ENCODE results near the gene ZFP3.

- TF ChIP-seq, protein P1, sequence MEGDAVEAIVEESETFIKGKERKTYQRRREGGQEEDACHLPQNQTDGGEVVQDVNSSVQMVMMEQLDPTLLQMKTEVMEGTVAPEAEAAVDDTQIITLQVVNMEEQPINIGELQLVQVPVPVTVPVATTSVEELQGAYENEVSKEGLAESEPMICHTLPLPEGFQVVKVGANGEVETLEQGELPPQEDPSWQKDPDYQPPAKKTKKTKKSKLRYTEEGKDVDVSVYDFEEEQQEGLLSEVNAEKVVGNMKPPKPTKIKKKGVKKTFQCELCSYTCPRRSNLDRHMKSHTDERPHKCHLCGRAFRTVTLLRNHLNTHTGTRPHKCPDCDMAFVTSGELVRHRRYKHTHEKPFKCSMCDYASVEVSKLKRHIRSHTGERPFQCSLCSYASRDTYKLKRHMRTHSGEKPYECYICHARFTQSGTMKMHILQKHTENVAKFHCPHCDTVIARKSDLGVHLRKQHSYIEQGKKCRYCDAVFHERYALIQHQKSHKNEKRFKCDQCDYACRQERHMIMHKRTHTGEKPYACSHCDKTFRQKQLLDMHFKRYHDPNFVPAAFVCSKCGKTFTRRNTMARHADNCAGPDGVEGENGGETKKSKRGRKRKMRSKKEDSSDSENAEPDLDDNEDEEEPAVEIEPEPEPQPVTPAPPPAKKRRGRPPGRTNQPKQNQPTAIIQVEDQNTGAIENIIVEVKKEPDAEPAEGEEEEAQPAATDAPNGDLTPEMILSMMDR (IDR thresholded peaks at IDR 0.05; ENCODE audit: extremely low read depth in 1 of 2, insufficient read depth in 1 of 2, low read depth in 1 of 2, low read length in 2 of 2), result no peak
- TF ChIP-seq POLR2AphosphoS5 (IDR thresholded peaks at IDR 0.05; ENCODE audit: insufficient read depth, low read depth, low read length), result no peak
- no peak for TF ChIP-seq MAX (IDR thresholded peaks at IDR 0.05; ENCODE audit: insufficient read depth, insufficient read length)
- TF ChIP-seq FOS (IDR thresholded peaks at IDR 0.05; ENCODE audit: borderline replicate concordance, insufficient read depth, low read length), result no peak
These were observed 22.7 kb upstream of the ZFP3 start for GRCh38 chr17:5055543-5055942.
